GM12864 (cell line): ENCODE results near the gene ARAP2.

Source experiments
- DNase-seq: peaks from one replicate; pipeline ENCODE4 v3.0.0-alpha.2; 2011; ENCODE audit warnings: low read depth
- H3K4me3 ChIP-seq: 2 replicates; pipeline ENCODE4 v1.5.1; 2011; ENCODE audit warnings: mild to moderate bottlenecking, low read depth, low read length, control low read depth
- TF ChIP-seq, protein P1 (sequence below): IDR thresholded peaks from 2 replicates; pipeline ENCODE4 v1.5.1; 2011; ENCODE audit warnings: low read depth, mild to moderate bottlenecking, moderate library complexity, low read length, control low read depth, inconsistent platforms; ENCODE audit errors: missing control alignments

ARAP2 gene

DNA sequence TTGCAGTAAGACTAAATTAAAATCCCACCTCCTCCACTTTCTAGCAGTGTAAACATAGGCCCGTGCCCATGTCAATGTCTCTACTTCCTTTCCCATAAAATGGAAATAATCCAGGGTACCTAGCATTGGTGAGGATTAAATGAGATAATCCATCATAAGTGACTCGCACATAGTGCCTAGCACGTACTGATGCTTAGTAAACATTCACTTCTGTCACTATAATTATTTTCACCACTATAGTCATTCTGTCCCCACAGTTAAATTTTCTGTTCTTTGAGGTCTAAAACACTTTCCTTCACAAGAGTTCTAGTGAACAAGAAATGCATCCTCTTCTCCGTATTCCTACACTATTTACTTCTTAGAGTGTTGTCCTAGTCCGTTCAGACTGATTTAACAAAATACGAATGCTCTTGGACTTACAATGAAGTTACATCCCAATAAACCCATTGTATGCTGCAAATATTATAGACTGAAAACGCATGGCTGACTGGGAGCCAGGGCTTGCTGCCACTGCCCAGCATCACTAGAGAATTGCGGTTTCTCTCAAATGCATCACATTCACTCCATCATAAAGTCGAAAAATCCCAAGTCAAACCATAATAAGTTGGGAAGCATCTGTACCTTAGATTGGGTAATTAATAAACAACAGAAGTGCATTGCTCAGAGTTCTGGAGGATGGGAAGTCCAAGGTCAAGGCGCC, 10.6 kb downstream of the ARAP2 start:
- DNase-seq: no peak
- no peak overlapping the region for H3K4me3 ChIP-seq
- TF ChIP-seq, protein P1, sequence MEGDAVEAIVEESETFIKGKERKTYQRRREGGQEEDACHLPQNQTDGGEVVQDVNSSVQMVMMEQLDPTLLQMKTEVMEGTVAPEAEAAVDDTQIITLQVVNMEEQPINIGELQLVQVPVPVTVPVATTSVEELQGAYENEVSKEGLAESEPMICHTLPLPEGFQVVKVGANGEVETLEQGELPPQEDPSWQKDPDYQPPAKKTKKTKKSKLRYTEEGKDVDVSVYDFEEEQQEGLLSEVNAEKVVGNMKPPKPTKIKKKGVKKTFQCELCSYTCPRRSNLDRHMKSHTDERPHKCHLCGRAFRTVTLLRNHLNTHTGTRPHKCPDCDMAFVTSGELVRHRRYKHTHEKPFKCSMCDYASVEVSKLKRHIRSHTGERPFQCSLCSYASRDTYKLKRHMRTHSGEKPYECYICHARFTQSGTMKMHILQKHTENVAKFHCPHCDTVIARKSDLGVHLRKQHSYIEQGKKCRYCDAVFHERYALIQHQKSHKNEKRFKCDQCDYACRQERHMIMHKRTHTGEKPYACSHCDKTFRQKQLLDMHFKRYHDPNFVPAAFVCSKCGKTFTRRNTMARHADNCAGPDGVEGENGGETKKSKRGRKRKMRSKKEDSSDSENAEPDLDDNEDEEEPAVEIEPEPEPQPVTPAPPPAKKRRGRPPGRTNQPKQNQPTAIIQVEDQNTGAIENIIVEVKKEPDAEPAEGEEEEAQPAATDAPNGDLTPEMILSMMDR: no peak

DNA sequence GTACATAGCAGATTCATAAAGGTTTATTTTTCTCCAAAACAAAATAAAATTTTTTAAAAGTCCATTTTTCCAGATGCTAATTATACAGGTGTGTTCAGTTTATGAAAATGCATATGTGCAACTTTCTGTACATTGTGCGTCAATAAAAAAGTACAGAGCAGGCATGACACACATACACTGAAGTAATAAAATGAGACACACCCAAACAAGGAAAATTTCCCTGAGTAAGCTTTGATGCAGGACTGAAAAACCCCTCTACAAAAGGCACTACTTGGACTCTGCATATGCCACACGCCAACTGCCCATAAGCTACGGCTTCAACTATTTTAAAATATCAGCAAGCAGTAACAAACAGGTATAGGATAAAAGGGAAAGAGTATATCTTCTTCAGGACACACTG, 13.8 kb downstream of the ARAP2 start:
- no peak overlapping the region for H3K4me3 ChIP-seq
- TF ChIP-seq, protein P1: no peak
- DNase-seq: no peak

DNA sequence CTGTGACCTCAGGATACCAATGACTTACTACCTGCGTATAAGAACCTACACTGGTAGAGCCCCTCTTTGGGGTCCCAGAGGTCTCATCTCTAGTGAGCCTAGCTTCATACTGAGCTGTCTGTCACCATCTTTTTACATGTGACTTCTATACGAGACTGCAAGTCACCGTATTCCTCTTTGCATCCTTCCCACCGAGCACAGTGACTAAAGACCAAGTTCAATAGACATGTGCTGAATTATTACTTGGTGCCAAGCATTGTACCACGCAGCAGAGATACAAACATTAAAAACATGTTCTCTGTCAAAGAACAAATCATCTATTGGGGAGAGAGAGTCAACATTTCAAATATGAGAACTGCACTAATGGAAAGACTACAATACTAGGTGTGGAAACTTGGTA, 16.4 kb downstream of the ARAP2 start:
- no peak for DNase-seq
- no peak overlapping the region for H3K4me3 ChIP-seq
- TF ChIP-seq, protein P1: no peak

DNA sequence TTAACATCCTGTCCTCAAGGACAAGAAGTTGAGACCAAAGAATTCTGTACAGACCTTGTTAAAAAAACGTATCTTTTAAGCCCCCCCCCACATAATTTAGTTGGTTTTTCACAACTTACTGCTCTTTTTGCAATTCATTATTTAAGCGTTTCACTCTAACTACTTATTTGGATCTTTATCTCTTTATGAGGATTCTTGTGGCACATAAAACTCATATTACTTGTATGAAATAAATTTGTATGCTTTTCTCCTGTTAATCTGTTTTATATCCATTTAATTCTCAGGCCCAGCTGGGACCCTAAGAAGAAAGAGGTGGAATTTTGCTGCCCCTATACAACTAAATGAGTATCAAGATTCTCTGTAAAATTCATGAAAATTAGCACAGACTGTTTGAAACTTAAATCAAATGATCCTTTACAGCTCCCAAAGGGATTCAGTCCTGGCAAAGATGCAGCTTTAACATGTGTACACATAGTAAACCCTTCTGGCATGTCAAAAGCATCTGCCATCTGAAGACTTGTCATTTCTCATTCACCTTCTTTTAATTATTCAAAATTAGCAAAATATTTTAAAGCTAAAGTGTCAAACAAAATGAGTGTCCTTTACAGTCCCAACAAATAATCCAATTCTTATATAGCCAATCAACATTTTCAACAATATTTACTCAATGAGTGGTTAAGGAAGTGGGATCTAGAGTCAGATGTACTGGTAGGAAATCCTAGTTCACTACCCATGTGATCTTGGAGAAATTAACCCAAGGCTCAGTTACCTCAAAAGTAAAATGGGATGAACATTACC, 17.7 kb downstream of the ARAP2 start:
- no peak overlapping the region for H3K4me3 ChIP-seq
- no peak for DNase-seq
- TF ChIP-seq, protein P1: no peak

DNA sequence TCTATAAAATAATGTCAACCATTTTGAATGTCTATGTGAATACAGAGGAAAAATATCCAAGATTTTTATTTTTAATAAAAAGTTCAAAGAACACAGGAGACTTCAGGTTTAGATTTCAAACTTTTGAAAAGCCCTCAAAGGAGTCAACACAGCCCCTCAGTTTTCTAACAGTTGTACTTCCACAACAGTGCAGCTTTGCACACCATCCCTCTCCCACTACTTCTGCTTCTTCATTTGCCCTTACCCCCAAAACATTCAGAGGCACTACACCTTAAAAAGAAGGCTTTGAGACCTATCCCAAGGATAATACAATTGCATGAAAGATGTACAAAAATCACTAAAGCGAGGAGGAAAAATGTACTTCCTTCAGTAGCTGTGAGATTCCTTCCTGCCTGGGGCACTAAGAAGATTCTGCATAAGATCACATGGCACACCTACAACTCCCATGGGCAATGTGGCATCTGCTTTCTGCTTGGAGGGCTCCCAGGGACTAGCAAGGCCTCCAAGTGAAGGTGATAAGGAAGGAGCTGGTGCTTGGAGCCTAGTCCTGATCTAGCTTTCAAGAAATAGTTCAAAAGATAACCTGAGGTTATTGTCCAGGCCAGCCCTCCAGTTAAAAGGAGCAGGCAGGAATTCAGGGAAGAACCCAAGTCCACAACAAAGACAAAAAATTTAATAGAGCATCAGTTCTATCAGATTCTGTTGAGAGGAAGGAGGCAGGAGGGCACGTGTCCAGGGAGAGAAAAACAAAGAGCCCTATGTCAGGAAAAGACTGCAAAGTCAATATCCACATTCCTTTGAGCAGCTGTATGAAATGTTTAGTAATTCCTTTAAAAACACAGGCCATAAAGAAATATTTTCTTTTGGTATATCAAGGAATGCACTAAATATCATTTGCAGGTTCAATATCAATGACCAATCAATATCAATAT, 19.1 kb downstream of the ARAP2 start:
- H3K4me3 ChIP-seq: no peak overlapping the region
- no peak for DNase-seq
- TF ChIP-seq, protein P1: no peak

DNA sequence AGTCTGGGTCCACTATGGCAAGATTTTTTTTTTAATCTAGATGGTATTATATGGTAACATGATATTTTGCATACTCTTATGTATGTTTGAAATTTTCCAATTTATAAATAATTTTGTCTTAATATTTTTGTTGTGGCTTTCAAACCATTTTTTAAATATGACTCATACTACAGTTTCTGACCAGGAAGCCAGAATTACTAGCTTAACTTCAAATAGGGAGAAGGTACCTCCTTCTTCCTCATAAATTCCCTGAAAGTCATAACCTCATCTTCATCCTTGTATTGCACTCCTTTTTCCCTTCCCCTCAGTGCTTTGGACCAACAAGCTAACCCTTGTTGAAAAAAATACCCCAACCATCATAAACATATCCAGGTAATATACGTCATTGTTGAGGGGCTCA, 21.6 kb downstream of the ARAP2 start:
- no peak overlapping the region for H3K4me3 ChIP-seq
- TF ChIP-seq, protein P1: no peak
- DNase-seq: no peak
